ENCODE data around the gene ASIP.

ASIP gene

GRCh38 chr20:34302723-34303533, 61.7 kb downstream of the ASIP start, which contains the start of gene AHCY:
AHCY (minus strand) TSS chr20:34303355; CDS start chr20:34303270, 85 bp downstream.
- FAIRE-seq, result peak; percentile 92

GRCh38 chr20:34305333-34306230, 64.4 kb downstream of the ASIP start:
- TF ChIP-seq PAX5 (IDR thresholded peaks at IDR 0.05; ENCODE audit: insufficient read depth, low read length, severe bottlenecking) (no peak), SPI1 (IDR thresholded peaks at IDR 0.05; ENCODE audit: low read depth, low read length) (no peak), POLR2A (IDR thresholded peaks at IDR 0.05; ENCODE audit: low read depth, low read length) (no peak), POLR2AphosphoS5 (IDR thresholded peaks at IDR 0.05; ENCODE audit: low read depth, low read length) (no peak), TAF1 (IDR thresholded peaks at IDR 0.05; ENCODE audit: low read depth, low read length) (no peak), POU2F2 (IDR thresholded peaks at IDR 0.05; ENCODE audit: low read depth, low read length) (no peak)
- DNase-seq (ENCODE audit: insufficient read length, low spot score) (no peak), FAIRE-seq (no peak)

More at GRCh38 chr20:34302723-34303533, 61.7 kb downstream of the ASIP start, which contains the start of gene AHCY:
- peak; percentile 97 for DNase-seq (ENCODE audit: insufficient read length, low spot score)
- TF ChIP-seq PAX5 (IDR thresholded peaks at IDR 0.05; ENCODE audit: insufficient read depth, low read length, severe bottlenecking) (no peak), SPI1 (IDR thresholded peaks at IDR 0.05; ENCODE audit: low read depth, low read length) (peak; percentile 72), POLR2AphosphoS5 (IDR thresholded peaks at IDR 0.05; ENCODE audit: low read depth, low read length) (peak; percentile 67), TAF1 (IDR thresholded peaks at IDR 0.05; ENCODE audit: low read depth, low read length) (peak; percentile 86), POLR2A (IDR thresholded peaks at IDR 0.05; ENCODE audit: low read depth, low read length) (peak; percentile 59; the same call in 1 of the 2 replicates), POU2F2 (IDR thresholded peaks at IDR 0.05; ENCODE audit: low read depth, low read length) (peak; percentile 100)

- FAIRE-seq (no peak), DNase-seq (ENCODE audit: insufficient read length, low spot score) (no peak)
- TF ChIP-seq PAX5 (IDR thresholded peaks at IDR 0.05; ENCODE audit: insufficient read depth, low read length, severe bottlenecking) (no peak), POU2F2 (IDR thresholded peaks at IDR 0.05; ENCODE audit: low read depth, low read length) (no peak), SPI1 (IDR thresholded peaks at IDR 0.05; ENCODE audit: low read depth, low read length) (no peak), TAF1 (IDR thresholded peaks at IDR 0.05; ENCODE audit: low read depth, low read length) (no peak), POLR2AphosphoS5 (IDR thresholded peaks at IDR 0.05; ENCODE audit: low read depth, low read length) (no peak), POLR2A (IDR thresholded peaks at IDR 0.05; ENCODE audit: low read depth, low read length) (no peak)
Measured at GRCh38 chr20:34309691-34310090, 68.5 kb downstream of the ASIP start.

GRCh38 chr20:34310481-34311117, 69.4 kb downstream of the ASIP start:
- TF ChIP-seq TAF1 (IDR thresholded peaks at IDR 0.05; ENCODE audit: low read depth, low read length), result no peak
- TF ChIP-seq SPI1 (IDR thresholded peaks at IDR 0.05; ENCODE audit: low read depth, low read length), result no peak
- TF ChIP-seq POLR2AphosphoS5 (IDR thresholded peaks at IDR 0.05; ENCODE audit: low read depth, low read length), result no peak
- TF ChIP-seq POLR2A (IDR thresholded peaks at IDR 0.05; ENCODE audit: low read depth, low read length), result no peak
- no peak for TF ChIP-seq POU2F2 (IDR thresholded peaks at IDR 0.05; ENCODE audit: low read depth, low read length)
- no peak for TF ChIP-seq PAX5 (IDR thresholded peaks at IDR 0.05; ENCODE audit: insufficient read depth, low read length, severe bottlenecking)
- DNase-seq (ENCODE audit: insufficient read length, low spot score), result no peak
- FAIRE-seq, result no peak

GRCh38 chr20:34311118-34312023, 70.1 kb downstream of the ASIP start:
- no peak for TF ChIP-seq TAF1 (IDR thresholded peaks at IDR 0.05; ENCODE audit: low read depth, low read length)
- TF ChIP-seq POU2F2 (IDR thresholded peaks at IDR 0.05; ENCODE audit: low read depth, low read length), result no peak
- no peak for TF ChIP-seq PAX5 (IDR thresholded peaks at IDR 0.05; ENCODE audit: insufficient read depth, low read length, severe bottlenecking)
- no peak for TF ChIP-seq SPI1 (IDR thresholded peaks at IDR 0.05; ENCODE audit: low read depth, low read length)
- no peak for TF ChIP-seq POLR2A (IDR thresholded peaks at IDR 0.05; ENCODE audit: low read depth, low read length)
- no peak for TF ChIP-seq POLR2AphosphoS5 (IDR thresholded peaks at IDR 0.05; ENCODE audit: low read depth, low read length)
- no peak for FAIRE-seq
- DNase-seq (ENCODE audit: insufficient read length, low spot score), result no peak

GRCh38 chr20:34312024-34312460, 70.8 kb downstream of the ASIP start:
- TF ChIP-seq TAF1 (IDR thresholded peaks at IDR 0.05; ENCODE audit: low read depth, low read length) (no peak), POLR2AphosphoS5 (IDR thresholded peaks at IDR 0.05; ENCODE audit: low read depth, low read length) (no peak), SPI1 (IDR thresholded peaks at IDR 0.05; ENCODE audit: low read depth, low read length) (no peak), PAX5 (IDR thresholded peaks at IDR 0.05; ENCODE audit: insufficient read depth, low read length, severe bottlenecking) (no peak), POLR2A (IDR thresholded peaks at IDR 0.05; ENCODE audit: low read depth, low read length) (no peak)
- no peak for DNase-seq (ENCODE audit: insufficient read length, low spot score)
- no peak for FAIRE-seq

DNA sequence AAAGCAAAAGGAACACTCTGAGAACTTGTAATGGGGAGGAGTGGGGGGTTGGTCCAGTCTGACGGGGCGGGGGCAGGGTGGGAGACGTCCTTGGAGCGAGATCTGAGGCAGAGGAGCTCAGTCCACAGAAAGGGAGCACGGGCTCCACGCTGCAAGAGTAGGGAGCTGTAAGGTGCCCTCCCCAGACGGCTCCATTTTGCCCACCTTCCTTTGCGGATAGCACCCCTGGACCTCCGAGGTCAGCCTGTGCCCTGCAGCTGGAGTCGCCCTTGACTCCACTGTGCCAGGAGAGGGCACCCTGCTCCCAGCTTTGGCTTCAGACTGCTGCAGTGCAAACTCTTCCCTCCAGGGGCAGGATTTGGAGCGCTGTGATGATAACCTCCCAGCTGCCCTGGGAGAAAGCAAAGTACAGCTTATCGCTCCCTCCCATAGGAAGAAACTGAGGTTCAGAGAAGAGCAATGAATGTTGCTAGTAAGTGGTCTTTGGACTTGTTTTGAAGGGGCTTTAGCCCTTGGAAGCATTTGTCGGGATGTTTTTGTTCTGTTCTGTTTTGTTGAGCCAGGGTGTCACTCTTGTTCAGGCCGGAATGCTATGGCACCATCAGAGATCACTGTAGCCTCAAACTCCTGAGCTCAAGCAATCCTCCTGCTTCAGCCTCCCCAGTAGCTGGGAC, 71.5 kb downstream of the ASIP start:
- FAIRE-seq (peak; percentile 98), DNase-seq (ENCODE audit: insufficient read length, low spot score) (peak; percentile 73)
- TF ChIP-seq POU2F2 (IDR thresholded peaks at IDR 0.05; ENCODE audit: low read depth, low read length), result peak; percentile 48; the same call in 1 of the 2 replicates
- TF ChIP-seq SPI1 (IDR thresholded peaks at IDR 0.05; ENCODE audit: low read depth, low read length), result no peak

DNA sequence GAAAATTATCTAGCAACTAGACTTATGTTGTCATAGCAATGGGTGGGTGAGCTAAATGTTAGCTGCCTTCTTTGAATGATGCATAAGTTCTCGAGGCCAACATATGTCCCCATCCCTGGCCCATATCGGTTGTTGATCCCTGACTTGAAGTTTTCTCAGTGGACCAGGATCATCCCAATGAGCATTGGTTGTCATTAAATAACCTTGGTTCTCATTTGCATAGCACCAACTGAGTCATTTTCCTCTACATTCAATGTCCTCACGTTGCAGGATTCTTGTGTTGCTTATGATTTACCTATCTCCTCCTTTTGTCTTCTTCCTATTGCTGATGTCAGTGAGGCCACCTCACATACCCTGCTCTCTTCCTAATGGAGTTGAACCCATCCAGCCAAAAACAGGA, 74.0 kb downstream of the ASIP start:
- TF ChIP-seq PAX5 (IDR thresholded peaks at IDR 0.05; ENCODE audit: insufficient read depth, low read length, severe bottlenecking), result no peak
- TF ChIP-seq POLR2A (IDR thresholded peaks at IDR 0.05; ENCODE audit: low read depth, low read length), result no peak
- TF ChIP-seq POU2F2 (IDR thresholded peaks at IDR 0.05; ENCODE audit: low read depth, low read length), result no peak
- no peak for TF ChIP-seq SPI1 (IDR thresholded peaks at IDR 0.05; ENCODE audit: low read depth, low read length)
- TF ChIP-seq TAF1 (IDR thresholded peaks at IDR 0.05; ENCODE audit: low read depth, low read length), result no peak
- TF ChIP-seq POLR2AphosphoS5 (IDR thresholded peaks at IDR 0.05; ENCODE audit: low read depth, low read length), result no peak
- no peak for DNase-seq (ENCODE audit: insufficient read length, low spot score)
- no peak for FAIRE-seq

All from GM12891 (cell line).